ENCODE results near the gene CNTNAP2.

CNTNAP2 gene

GRCh38 chr7:147321504-147321903, 1204.9 kb downstream of the CNTNAP2 start:
- Histone ChIP-seq H3K4me2 (ENCODE audit: low read length) (no peak overlapping the region), H3K79me2 (ENCODE audit: control insufficient read depth, insufficient read depth, low read length, poor library complexity) (no peaks in the 10 kb centered on the region), H4K91ac (ENCODE audit: low read depth, low read length) (no peak overlapping the region), H2BK120ac (ENCODE audit: insufficient read depth, low read length, poor library complexity) (no peak overlapping the region), H3K27me3 (ENCODE audit: insufficient read depth, low read length) (no peaks in the 10 kb centered on the region), H3K36me3 (ENCODE audit: control insufficient read depth in 1 of 2, insufficient read depth in 2 of 2, low read length in 2 of 2) (no peaks in the 10 kb centered on the region), H3K79me1 (ENCODE audit: low read length) (no peaks in the 10 kb centered on the region), H2AFZ (ENCODE audit: insufficient read depth, low read length, poor library complexity) (no peak overlapping the region), H4K8ac (ENCODE audit: low read depth, low read length) (no peak overlapping the region), H3K27ac (ENCODE audit: low read depth, low read length) (no peak overlapping the region), H3K4ac (ENCODE audit: low read depth, low read length) (no peak overlapping the region), H2AK5ac (ENCODE audit: low read length) (no peak overlapping the region), H2BK12ac (ENCODE audit: low read length) (no peak overlapping the region), H3K9ac (ENCODE audit: low read length) (no peak overlapping the region), H3K9me3 (ENCODE audit: insufficient read depth, low read depth, low read length) (no peaks in the 10 kb centered on the region), H3K4me3 (ENCODE audit: low read depth, low read length) (no peak overlapping the region), H4K12ac (ENCODE audit: low read depth, low read length) (no peak overlapping the region), H3K23ac (ENCODE audit: low read length) (no peak overlapping the region), H3K14ac (ENCODE audit: low read length) (no peak overlapping the region), H3K4me1 (ENCODE audit: control insufficient read depth in 1 of 2, insufficient read depth in 2 of 2, low read length in 2 of 2) (no peaks in the 10 kb centered on the region), H2BK5ac (ENCODE audit: low read depth, low read length, poor library complexity) (no peak overlapping the region), H3K18ac (ENCODE audit: low read length) (no peak overlapping the region)
- no peak for DNase-seq
- WGBS (ENCODE audit: extremely low coverage, insufficient coverage, insufficient read length): no CpG with 5 or more reads among the region's 2 CpGs

- Histone ChIP-seq H3K79me1 (ENCODE audit: low read length) (no peaks in the 10 kb centered on the region), H3K14ac (ENCODE audit: low read length) (no peak overlapping the region), H2BK120ac (ENCODE audit: insufficient read depth, low read length, poor library complexity) (no peak overlapping the region), H3K4me3 (ENCODE audit: low read depth, low read length) (no peak overlapping the region), H3K27me3 (ENCODE audit: insufficient read depth, low read length) (no peaks in the 10 kb centered on the region), H3K27ac (ENCODE audit: low read depth, low read length) (no peak overlapping the region), H2AFZ (ENCODE audit: insufficient read depth, low read length, poor library complexity) (no peak overlapping the region), H4K91ac (ENCODE audit: low read depth, low read length) (no peak overlapping the region), H2BK12ac (ENCODE audit: low read length) (no peak overlapping the region), H4K8ac (ENCODE audit: low read depth, low read length) (no peak overlapping the region), H3K79me2 (ENCODE audit: control insufficient read depth, insufficient read depth, low read length, poor library complexity) (no peaks in the 10 kb centered on the region), H3K4me2 (ENCODE audit: low read length) (no peak overlapping the region), H3K23ac (ENCODE audit: low read length) (no peak overlapping the region), H4K12ac (ENCODE audit: low read depth, low read length) (no peak overlapping the region), H3K9ac (ENCODE audit: low read length) (no peak overlapping the region), H2AK5ac (ENCODE audit: low read length) (no peak overlapping the region), H3K36me3 (ENCODE audit: control insufficient read depth in 1 of 2, insufficient read depth in 2 of 2, low read length in 2 of 2) (no peaks in the 10 kb centered on the region), H3K4me1 (ENCODE audit: control insufficient read depth in 1 of 2, insufficient read depth in 2 of 2, low read length in 2 of 2) (no peaks in the 10 kb centered on the region), H3K18ac (ENCODE audit: low read length) (no peak overlapping the region), H3K9me3 (ENCODE audit: insufficient read depth, low read depth, low read length) (no peaks in the 10 kb centered on the region), H3K4ac (ENCODE audit: low read depth, low read length) (no peak overlapping the region), H2BK5ac (ENCODE audit: low read depth, low read length, poor library complexity) (no peak overlapping the region)
- WGBS (ENCODE audit: extremely low coverage, insufficient coverage, insufficient read length): no CpG with 5 or more reads among the region's 2 CpGs
- DNase-seq: no peak
Observed at GRCh38 chr7:147332988-147333387, 1216.4 kb downstream of the CNTNAP2 start.

GRCh38 chr7:147363101-147363500, 1246.5 kb downstream of the CNTNAP2 start:
- Histone ChIP-seq H2BK12ac (ENCODE audit: low read length) (no peak overlapping the region), H2BK5ac (ENCODE audit: low read depth, low read length, poor library complexity) (no peak overlapping the region), H3K18ac (ENCODE audit: low read length) (no peak overlapping the region), H3K4me1 (ENCODE audit: control insufficient read depth in 1 of 2, insufficient read depth in 2 of 2, low read length in 2 of 2) (no peaks in the 10 kb centered on the region), H3K4me2 (ENCODE audit: low read length) (no peak overlapping the region), H3K79me2 (ENCODE audit: control insufficient read depth, insufficient read depth, low read length, poor library complexity) (no peaks in the 10 kb centered on the region), H3K14ac (ENCODE audit: low read length) (no peak overlapping the region), H3K27ac (ENCODE audit: low read depth, low read length) (no peak overlapping the region), H2BK120ac (ENCODE audit: insufficient read depth, low read length, poor library complexity) (no peak overlapping the region), H4K8ac (ENCODE audit: low read depth, low read length) (no peak overlapping the region), H3K4me3 (ENCODE audit: low read depth, low read length) (no peak overlapping the region), H4K91ac (ENCODE audit: low read depth, low read length) (no peak overlapping the region), H3K27me3 (ENCODE audit: insufficient read depth, low read length) (no peaks in the 10 kb centered on the region), H3K9me3 (ENCODE audit: insufficient read depth, low read depth, low read length) (no peaks in the 10 kb centered on the region), H3K36me3 (ENCODE audit: control insufficient read depth in 1 of 2, insufficient read depth in 2 of 2, low read length in 2 of 2) (no peaks in the 10 kb centered on the region), H3K23ac (ENCODE audit: low read length) (no peak overlapping the region), H3K9ac (ENCODE audit: low read length) (no peak overlapping the region), H3K4ac (ENCODE audit: low read depth, low read length) (no peak overlapping the region), H3K79me1 (ENCODE audit: low read length) (no peaks in the 10 kb centered on the region), H4K12ac (ENCODE audit: low read depth, low read length) (no peak overlapping the region), H2AK5ac (ENCODE audit: low read length) (no peak overlapping the region), H2AFZ (ENCODE audit: insufficient read depth, low read length, poor library complexity) (no peak overlapping the region)
- no CpG with 5 or more reads among the region's 4 CpGs for WGBS (ENCODE audit: extremely low coverage, insufficient coverage, insufficient read length)
- no peak for DNase-seq

GRCh38 chr7:147376192-147376591, 1259.6 kb downstream of the CNTNAP2 start:
- Histone ChIP-seq H2BK120ac (ENCODE audit: insufficient read depth, low read length, poor library complexity) (no peak overlapping the region), H3K4ac (ENCODE audit: low read depth, low read length) (no peak overlapping the region), H3K4me1 (ENCODE audit: control insufficient read depth in 1 of 2, insufficient read depth in 2 of 2, low read length in 2 of 2) (no peaks in the 10 kb centered on the region), H2BK12ac (ENCODE audit: low read length) (no peak overlapping the region), H3K23ac (ENCODE audit: low read length) (no peak overlapping the region), H3K36me3 (ENCODE audit: control insufficient read depth in 1 of 2, insufficient read depth in 2 of 2, low read length in 2 of 2) (no peaks in the 10 kb centered on the region), H3K79me1 (ENCODE audit: low read length) (no peaks in the 10 kb centered on the region), H3K27me3 (ENCODE audit: insufficient read depth, low read length) (no peaks in the 10 kb centered on the region), H2AK5ac (ENCODE audit: low read length) (no peak overlapping the region), H2BK5ac (ENCODE audit: low read depth, low read length, poor library complexity) (no peak overlapping the region), H3K4me2 (ENCODE audit: low read length) (no peak overlapping the region), H3K14ac (ENCODE audit: low read length) (no peak overlapping the region), H3K4me3 (ENCODE audit: low read depth, low read length) (no peak overlapping the region), H4K91ac (ENCODE audit: low read depth, low read length) (no peak overlapping the region), H3K79me2 (ENCODE audit: control insufficient read depth, insufficient read depth, low read length, poor library complexity) (no peaks in the 10 kb centered on the region), H4K8ac (ENCODE audit: low read depth, low read length) (no peak overlapping the region), H4K12ac (ENCODE audit: low read depth, low read length) (no peak overlapping the region), H3K9ac (ENCODE audit: low read length) (no peak overlapping the region), H2AFZ (ENCODE audit: insufficient read depth, low read length, poor library complexity) (no peak overlapping the region), H3K9me3 (ENCODE audit: insufficient read depth, low read depth, low read length) (no peaks in the 10 kb centered on the region), H3K27ac (ENCODE audit: low read depth, low read length) (no peak overlapping the region), H3K18ac (ENCODE audit: low read length) (no peak overlapping the region)
- no CpG with 5 or more reads among the region's 5 CpGs for WGBS (ENCODE audit: extremely low coverage, insufficient coverage, insufficient read length)
- DNase-seq: no peak
